Ammon's horn (tissue), 1 donor: Measurements from ENCODE around the gene ASIC1.

ENCODE experiments used
- DNase-seq: peaks from one replicate; pipeline ENCODE4 v3.0.0-alpha.2; 2016; ENCODE audit warnings: low spot score

The ASIC1 gene

DNA sequence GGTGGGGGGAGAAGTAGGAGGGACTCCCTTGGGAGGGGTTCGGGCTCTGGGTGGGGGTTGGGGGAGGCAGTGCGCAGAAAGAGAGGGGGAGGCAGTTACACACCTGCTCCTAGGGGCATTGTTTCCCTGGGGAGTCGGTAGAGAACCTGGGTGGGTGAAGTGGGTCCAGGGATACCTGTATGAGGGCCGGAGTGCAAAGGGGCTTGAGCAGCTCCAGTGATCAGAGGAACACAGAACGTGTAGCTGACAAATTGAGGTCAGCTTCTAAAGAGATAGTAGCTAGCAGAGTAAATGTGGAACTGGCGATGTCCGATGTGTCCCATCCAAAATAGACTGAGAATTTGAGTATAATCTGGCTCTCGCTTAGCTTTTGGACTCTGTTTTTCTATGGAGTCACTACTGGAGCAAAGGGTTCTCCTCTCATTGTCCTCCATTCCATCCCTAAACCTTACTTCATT is 28.2 kb downstream of the ASIC1 start:
- DNase-seq: no peak

DNA sequence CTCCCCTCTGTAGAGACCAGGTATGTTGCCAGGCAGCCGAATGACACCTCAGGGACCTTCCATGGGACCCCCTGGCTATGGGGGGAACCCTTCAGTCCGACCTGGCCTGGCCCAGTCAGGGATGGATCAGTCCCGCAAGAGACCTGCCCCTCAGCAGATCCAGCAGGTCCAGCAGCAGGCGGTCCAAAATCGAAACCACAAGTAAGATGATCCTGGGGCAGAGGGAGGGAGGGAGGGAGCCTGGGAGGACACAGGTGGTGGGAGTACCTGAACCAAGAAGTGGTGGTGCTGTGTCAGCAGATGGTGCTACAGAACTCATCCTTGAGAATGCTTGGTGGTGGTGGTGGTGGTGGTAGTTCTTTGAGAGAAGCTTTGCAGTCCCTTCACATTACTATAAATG is 28.8 kb downstream of the ASIC1 start:
- DNase-seq: no peak

DNA sequence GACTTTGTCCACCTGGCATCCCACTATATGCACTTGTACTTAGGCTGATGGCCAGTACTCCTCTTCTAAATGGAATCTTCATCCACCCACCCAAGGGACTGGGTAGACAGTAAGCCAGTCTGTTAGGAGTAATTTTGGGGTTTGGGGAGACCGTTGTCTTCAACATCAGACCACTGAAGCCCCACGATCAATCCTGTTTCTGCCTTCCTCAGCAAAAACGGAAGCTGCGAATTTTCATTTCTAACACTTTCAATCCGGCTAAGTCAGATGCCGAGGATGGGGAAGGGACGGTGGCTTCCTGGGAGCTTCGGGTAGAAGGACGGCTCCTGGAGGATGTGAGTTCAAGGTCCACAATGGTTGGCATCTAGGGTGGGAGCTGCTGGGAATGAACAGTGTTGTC is 29.8 kb downstream of the ASIC1 start:
- DNase-seq: no peak

DNA sequence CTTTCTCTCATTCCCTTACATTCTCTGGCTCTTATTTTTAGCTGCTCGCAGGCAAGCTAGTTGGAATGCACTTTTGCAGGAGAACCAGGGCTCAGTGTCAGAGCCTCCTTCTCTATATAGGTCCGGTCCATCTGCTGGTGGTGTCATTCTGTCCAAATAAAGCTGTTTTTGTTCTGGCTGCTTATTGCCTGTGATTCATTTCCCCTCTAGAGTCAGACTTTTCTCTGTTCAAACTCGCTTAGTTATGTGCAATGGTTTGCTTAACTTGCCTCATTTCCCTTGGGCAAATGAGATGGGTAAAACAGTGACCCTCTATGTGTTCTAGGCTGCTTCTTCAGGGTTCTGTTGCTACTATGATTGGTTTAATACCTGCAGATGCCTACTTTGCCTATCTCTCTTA is 30.6 kb downstream of the ASIC1 start:
- DNase-seq: no peak

DNA sequence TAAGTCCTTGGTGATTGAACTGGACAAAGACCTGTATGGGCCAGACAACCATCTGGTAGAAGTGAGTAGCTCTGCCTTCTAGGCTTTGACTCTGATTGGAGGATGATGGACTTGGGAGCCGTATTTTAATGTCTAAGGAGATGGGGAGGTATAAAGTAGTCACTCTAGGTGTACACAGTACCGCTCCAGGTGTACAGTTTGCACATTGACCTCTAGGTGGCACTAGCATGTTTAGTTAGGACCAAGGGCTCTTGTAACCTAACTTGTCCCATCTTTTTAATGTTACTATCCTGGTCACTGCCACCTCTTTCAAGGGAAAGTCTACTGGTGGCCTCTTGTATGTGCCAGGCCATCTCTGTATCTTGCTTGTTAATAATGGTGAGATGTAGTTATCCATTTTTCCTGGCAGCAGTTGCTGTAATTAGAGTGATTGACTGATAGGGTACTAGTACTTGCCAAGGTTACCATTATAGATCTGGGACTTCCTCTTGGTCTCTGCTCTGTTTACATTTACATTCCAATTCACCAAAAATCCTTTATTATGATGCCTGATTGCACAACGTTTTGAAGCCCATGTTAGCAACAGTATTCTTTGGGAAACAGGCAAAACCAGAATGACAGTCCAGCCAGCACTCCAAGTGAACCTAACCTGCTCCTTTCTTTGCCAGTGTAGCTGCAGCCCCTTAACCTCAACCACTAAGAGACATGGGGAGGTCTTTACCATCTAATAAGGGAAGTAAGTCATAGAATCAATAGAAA is 31.4 kb downstream of the ASIC1 start:
- peak; percentile 63 for DNase-seq

DNA sequence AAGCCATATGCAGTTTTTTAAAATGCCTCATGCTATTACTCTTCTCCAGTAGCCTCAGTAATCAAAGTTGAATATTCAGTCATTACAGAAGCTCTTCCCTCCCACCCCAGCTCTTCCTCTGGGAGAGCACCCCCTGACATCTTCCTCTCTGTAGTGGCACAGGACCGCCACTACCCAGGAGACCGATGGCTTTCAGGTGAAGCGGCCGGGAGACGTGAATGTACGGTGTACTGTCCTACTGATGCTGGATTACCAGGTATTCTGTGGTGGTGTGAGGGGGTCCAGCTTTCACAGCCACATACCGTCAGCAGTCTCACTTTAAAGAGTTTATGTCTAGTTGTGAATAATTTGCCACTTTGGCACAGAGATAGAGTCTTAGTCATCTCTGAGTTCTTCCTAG is 32.3 kb downstream of the ASIC1 start:
- DNase-seq: no peak

DNA sequence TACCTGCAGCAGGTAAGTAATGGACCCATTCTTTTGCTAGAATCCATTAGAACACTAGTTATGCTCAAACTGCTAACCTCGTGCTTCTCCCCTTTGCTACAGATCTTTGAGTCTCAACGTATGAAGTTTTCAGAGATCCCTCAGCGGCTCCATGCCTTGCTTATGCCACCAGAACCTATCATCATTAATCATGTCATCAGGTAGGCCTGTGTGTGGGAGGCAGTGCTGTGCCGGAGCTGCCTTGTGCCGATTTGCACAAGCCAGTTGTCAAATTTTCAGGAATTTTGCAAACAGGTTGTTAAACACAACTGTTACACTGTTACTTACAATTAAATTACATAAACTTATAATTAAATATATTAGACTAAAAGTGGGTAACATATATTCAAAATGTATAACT is 33.0 kb downstream of the ASIC1 start:
- no peak for DNase-seq

DNA sequence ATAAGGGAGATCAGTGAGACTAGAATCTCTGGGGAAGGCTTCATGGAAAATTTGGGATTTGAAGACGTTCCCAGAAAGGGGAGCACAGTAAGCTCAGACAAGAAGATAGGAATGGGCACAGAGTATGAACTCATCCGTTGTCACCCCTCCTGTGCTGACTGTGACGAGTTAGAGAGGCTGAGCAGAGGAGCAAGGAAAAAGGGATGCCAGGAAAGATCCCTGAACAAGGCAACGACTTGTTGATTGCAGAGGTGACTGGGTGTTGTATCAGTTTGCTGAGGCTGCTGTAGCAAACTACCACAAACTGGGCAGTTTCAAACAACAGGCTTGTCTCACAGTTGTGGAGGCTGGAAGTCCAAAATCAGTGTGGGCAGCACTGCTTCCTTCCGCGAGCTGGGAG is 40.6 kb downstream of the ASIC1 start:
- no peak for DNase-seq

DNA sequence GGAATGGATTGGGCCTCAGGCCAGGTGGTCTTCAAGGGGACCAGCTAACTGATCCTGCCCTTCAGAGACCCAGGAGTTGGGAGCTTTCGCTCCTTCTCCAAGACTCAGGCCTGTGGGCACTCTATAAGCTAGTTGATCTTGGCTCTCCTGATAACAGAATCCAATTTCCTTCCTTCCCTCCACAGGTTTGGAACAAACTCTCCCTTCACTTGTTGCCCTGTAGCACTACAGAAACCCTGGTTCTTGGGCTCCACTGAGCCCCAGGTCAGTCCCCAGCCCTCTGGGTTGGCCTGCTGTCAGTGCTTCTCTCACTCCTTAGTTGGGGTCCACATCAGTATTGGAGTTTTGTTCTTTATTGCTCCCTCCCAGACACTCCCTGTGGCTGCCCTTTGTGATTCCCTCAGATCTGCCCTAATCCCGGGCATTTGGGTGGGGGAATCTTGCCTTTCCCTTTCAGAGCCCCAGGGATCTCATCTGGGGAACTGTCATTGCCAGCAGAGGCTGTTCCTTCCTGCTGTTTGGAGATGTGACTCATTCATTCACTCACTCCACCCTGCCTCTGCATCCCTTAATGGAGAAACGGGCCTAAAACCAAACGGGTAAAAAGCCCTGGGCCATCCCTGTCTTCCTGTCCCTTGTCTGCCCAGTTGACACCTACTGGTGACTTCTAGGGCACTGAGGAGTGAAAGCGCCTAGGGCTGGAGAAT is 42.1 kb downstream of the ASIC1 start:
- DNase-seq: no peak

DNA sequence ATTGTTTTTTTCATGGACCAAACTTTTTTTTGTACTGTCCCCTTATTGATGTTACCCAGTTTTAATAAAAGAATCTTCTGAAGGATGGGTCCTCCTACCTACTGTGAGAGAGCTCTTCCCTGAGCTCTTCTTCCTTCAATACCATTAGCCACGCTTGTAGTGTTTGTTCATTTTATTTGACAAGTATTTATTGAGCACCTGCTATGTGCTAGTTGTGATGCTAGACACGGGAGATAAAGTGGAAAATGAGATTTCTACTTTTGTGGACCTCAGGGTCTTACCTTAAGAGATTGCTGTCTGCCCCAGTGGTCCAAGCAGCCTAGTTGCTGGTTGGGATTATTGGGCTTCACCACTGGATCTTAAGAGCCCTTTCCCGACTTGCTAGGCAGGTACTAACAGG is 43.2 kb downstream of the ASIC1 start:
- no peak for DNase-seq

DNA sequence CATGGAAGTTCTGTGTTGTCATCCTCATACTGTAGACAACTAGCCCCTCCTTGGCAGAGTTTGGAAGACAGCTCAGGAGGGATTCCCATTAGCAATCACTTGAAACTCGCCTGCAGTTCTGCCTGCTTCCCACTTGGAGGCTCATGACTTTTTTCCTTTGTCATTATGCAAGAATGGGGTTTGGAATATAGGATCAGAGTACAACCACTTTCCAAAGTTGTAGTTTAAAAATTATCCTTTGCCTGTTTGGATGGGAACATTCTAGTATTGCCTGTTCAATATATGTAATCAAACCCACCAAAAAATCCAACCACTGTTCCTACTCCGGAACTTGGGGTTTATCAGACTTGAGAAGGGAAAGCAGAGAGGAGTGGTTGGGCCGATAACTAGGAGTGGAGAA is 44.3 kb downstream of the ASIC1 start:
- DNase-seq: no peak

DNA sequence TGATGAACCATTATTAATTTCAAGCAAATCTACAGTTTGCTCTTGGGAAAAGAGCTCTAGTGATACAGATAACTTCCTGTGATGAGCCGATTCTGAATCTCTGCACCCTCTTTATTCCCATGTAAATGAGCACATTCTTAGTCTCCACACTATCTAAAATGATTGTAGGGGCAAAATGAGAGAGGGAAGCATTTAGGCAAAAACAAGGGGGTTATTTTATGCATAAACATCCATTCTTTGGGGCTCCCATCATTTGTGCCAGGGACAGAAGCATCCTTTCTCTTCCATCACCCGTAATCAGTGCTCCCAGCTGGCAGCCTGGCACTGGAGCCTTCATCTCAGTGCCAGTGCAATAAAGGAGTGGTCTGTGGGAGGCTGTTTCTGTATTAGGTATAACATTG is 44.7 kb downstream of the ASIC1 start:
- peak; percentile 85 for DNase-seq

DNA sequence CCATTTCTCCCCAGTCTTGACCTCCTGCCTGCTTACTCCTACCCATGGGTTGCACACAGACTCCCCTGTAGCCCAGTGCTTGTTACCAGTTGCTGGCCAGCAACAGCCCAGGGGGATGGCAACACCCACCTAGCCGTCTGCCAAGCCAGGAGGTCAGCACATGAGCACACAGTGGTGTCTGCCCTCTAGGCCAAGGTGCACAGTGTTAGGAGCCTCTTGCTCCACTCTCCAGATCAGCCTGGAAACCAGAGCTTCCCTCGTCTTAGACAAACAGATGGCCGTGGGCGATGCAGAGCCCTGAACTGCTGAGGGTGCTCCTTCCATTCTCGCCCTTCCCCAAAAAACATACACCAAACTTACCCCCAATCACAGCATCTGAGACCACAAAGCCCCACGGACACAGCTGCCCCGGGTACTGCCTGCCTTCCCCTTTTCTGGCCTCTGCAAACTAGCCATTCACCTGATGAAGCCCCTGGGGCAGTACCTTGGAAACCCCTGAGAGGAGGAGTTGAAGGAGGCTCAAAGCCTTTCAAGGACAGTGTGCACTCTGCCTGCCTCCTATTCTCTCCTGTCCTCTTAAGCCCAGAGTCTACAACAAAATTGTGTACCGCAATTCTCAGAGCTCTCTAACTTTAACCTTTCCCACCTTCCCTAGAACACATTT is 45.4 kb downstream of the ASIC1 start:
- DNase-seq: no peak

DNA sequence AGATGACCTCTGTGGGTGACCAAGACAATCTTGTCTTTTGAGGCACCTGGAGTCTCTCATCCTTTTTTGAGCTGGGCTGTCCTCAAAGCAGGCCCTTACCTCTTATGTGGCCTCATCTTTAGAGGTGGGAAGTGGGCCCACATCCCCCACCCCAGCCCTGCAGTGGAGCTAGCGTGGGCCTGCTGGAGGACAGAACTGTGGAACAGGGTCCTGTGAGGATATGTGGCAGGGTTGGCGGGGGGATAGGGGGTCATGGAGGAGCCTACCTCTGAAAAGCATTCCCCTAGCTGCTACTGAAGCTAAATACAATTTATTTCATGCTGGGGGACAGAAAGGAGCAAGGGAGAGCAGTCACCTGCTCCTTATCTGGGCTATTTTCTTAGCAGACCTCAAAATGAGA is 46.0 kb downstream of the ASIC1 start:
- DNase-seq: no peak

DNA sequence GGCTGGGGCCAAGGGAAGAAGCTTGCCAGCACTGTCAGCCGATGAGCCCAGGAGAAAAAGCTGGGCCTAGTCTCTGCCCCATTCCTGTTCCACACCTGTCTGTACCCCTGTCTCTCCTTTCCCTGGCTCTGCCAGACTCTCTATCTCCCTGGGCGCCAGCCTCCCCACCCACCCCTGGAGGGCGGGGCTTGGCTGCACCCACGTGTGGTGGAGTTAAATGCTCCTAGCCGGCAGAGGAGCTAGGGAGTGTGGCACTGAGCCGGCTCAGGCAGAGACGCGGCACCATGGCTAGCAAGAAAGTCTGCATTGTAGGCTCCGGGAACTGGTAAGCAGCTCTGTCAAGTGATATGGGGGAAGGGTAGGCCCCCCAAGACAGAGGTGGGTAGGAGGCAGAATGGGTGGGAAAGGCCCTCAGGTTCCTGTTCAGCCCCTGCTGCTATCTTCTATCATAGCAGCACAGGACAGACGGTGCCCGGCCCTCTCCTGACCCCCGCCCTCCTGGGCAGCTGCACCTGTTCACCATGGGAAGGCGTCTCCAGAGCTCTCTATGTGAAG is 46.4 kb downstream of the ASIC1 start, which contains the start of gene GPD1:
Gene GPD1, plus strand, starts transcription at position 242 of the 555 bp plus-strand sequence. Its CDS starts 43 bp downstream, at position 285.
- DNase-seq: peak; percentile 85

DNA sequence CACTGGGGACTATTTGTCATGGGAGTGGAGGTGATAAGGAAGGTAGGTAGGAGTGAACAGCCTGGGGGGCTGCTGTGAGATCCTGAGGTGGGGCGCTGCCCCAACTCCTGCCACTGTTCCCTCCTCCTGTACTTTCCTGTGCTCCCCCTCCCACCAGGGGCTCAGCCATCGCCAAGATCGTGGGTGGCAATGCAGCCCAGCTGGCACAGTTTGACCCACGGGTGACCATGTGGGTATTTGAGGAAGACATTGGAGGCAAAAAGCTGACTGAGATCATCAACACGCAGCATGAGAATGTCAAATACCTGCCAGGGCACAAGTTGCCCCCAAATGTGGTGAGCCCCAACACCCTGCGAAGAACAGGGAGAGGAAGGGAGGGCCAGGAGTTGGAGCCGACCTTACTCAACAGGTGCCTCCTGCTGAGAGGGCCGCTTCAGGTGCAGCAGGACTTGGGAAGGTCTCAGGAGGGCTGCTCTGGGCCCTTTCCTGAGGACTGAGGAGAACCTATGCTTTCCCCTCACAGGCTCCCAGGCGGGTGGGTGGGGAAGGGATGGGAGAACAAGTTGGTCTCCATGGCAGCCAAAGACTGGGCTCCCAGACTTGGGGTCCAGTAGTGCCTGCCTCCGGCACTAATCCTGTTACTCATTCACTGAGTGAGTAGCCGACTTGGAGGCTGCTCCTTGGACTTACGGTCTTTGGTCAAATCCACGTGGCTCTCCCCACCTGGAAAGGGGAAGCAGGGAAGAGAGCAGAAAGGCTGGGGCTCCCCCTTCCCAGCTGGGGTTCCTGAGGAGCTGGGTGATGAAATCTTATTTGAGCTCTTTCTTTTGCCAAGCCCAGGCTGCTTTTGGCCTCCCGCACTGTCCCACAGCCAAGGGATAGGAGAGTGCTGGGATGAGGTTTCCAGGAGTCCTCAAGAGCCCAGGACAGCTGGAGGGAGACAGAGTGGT is 47.3 kb downstream of the ASIC1 start:
- no peak for DNase-seq

DNA sequence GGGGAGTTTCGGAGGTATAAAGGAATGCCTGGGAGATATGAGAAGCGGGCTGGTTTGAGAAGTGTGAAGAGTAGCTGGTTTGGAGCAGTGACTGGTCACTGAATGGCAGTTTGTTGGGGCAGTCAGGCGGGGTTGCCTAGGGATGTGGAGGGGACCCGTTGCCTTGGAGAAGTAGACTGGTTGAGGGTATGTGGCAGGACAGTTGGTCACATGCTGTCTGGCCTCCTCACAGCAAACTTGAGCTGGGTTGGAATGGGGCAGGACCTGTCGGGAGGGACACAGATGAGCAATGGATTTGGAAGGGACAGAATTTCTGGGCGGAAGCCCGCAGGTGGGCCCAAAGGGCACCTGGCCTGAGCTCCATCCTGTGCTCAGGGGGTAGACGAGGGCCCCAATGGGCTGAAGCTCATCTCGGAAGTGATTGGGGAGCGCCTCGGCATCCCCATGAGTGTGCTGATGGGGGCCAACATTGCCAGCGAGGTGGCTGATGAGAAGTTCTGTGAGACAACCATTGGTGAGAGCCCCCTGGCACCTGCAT is 48.6 kb downstream of the ASIC1 start:
- DNase-seq: no peak

DNA sequence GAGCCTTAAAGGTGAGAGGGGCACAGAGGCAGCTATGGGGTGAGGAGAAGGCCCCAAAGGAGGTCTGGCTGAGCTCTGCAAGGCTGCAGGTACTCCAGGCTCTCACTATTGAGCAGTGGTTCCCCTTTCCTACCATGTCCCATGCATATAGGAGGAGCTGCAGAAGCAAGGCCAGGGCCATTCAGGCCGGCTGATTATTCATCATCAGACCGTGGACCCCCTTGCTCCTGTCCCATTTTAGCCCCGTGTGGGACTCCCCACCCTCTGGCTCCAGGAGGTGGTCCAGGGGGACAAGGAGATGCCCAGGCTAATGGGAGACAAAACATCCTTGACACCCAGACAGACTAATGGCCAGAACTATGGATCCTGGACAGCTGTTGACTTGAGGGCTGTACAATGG is 49.5 kb downstream of the ASIC1 start:
- DNase-seq: no peak

DNA sequence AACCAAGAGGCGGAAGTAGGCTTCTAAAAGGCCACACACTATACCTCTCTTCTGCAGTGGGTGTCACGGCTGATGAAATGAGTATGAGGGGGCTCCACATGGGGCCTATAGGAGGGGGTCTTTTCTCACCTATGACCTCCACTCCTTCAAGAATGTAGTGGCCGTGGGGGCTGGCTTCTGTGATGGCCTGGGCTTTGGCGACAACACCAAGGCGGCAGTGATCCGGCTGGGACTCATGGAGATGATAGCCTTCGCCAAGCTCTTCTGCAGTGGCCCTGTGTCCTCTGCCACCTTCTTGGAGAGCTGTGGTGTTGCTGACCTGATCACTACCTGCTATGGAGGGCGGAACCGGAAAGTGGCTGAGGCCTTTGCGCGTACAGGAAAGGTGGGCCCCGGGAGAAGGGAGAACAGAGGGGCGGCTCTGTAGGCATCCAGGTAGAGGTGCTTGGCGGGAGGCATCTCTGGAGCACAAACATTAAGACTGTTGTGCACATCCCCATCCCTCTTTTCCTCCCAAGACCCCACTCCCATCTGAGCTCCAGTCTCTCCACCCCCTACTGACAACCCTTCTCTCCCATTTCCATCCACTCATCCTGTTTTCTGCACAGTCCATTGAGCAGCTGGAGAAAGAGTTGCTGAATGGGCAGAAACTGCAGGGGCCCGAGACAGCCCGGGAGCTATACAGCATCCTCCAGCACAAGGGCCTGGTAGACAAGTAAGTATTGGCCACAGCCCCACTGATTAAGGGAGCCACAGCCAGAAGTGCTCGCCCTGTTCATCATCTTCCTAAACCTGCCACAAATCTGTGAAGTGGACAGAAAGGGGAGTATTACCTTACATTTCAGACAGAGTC is 50.2 kb downstream of the ASIC1 start:
- DNase-seq: no peak

DNA sequence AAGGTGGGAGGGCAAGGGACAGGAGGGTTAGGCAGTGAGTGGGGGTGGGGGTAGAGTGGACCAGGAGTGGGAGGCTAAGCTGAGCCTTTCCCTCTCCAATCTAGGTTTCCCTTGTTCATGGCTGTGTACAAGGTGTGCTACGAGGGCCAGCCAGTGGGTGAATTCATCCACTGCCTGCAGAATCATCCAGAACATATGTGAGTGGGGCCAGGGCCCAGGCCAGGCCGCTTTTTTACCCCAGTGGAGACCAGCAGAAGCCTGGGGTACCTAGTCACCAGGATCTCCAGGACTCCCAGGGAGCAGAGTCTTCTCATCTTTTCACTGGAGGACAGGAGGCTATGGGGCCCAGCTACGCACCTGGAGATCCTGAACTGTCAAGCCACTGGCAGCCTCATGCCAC is 51.9 kb downstream of the ASIC1 start:
- no peak for DNase-seq
